Spleen (tissue), 11 donors: ENCODE results near the gene MARCHF4. TPM values are rescaled to one million over a fixed set of nuclear protein-coding genes. Genes with fewer than 3 reads are reported as not detected.

Source experiments
- DNase-seq: peaks from one replicate; pipeline ENCODE4 v3.0.0-alpha.2; 2020
- H3K27ac ChIP-seq, 8 donors: fragments of 200-600 bp; sonication (generic) in 7 of 8; 1 replicate in 4 of 8; 2 replicates in 4 of 8; pipeline versions ENCODE4 v1.5.0 to v1.8.0; 2016 to 2021; ENCODE audit warnings: inconsistent platforms in 4 of 8, mild to moderate bottlenecking in 4 of 8, moderate library complexity in 1 of 8
- H3K27me3 ChIP-seq, 7 donors: fragments of 200-600 bp; sonication (generic) in 6 of 7; replicated peaks in 1 of 7; 1 replicate in 4 of 7; 2 replicates in 3 of 7; pipeline versions ENCODE4 v1.5.0 to v1.8.0; 2016 to 2021; ENCODE audit warnings: inconsistent platforms in 3 of 7, mild to moderate bottlenecking in 1 of 7
- H3K36me3 ChIP-seq, 6 donors: fragments of 200-600 bp; sonication (generic) in 5 of 6; 1 replicate in 4 of 6; 2 replicates in 2 of 6; pipeline versions ENCODE4 v1.5.0 to v1.8.0; 2016 to 2021; ENCODE audit warnings: inconsistent platforms in 2 of 6
- H3K4me1 ChIP-seq, 6 donors: fragments of 200-600 bp; sonication (generic) in 5 of 6; 1 replicate in 3 of 6; 2 replicates in 3 of 6; pipeline versions ENCODE4 v1.5.0 to v1.8.0; 2016 to 2021; ENCODE audit warnings: inconsistent platforms in 3 of 6
- H3K4me3 ChIP-seq, 8 donors: fragments of 200-600 bp; sonication (generic) in 7 of 8; 1 replicate in 4 of 8; 2 replicates in 4 of 8; pipeline versions ENCODE4 v1.5.0 to v1.8.0; 2016 to 2021; ENCODE audit warnings: inconsistent platforms in 4 of 8, mild to moderate bottlenecking in 4 of 8, moderate library complexity in 2 of 8
- H3K9me3 ChIP-seq, 8 donors: fragments of 200-600 bp; sonication (generic) in 7 of 8; 1 replicate in 4 of 8; 2 replicates in 4 of 8; pipeline versions ENCODE4 v1.5.0 to v1.8.0; 2016 to 2021; ENCODE audit warnings: inconsistent platforms in 4 of 8
- CTCF ChIP-seq, 11 experiments: fragments of 200-600 bp in 7 of 11; fragments of 450-650 bp in 4 of 11; sonication (generic) in 4 of 11; IDR thresholded peaks in 8 of 11; conservative IDR thresholded peaks in 3 of 11; 1 replicate in 7 of 11; 2 replicates in 4 of 11; pipeline versions ENCODE4 v1.4.0 to v1.8.0; 2016 to 2021; ENCODE audit warnings: antibody characterized with exemption in 11 of 11, inconsistent platforms in 4 of 11, mild to moderate bottlenecking in 1 of 11
- POLR2A ChIP-seq, 3 donors: fragments of 450-650 bp; IDR thresholded peaks; one replicate each; pipeline ENCODE4 v1.5.1; 2017; ENCODE audit warnings: antibody characterized with exemption in 3 of 3, mild to moderate bottlenecking in 1 of 3
- POLR2AphosphoS5 ChIP-seq, 3 donors: sonication (generic); formaldehyde crosslinking; IDR thresholded peaks; one replicate each; pipeline ENCODE4 v1.5.1; 2017; ENCODE audit warnings: antibody characterized with exemption in 3 of 3
- WGBS, 5 donors: extraction: QIAGEN DNeasy Blood & Tissue Kit in 3 of 5; methylation state at CpG; one replicate each; pipeline versions ENCODE4 v1.1.5 to v1.1.7; 2013 to 2018; 5-methylcytosine and 5-hydroxymethylcytosine counted together
- intact Hi-C: fragments of 100-400 bp; cut with DNase I; formaldehyde crosslinking; loops from one replicate; pipeline ENCODE4 v1.15.0; 2023; ENCODE audit warnings: low total_unique reads
- polyA plus RNA-seq, 3 donors: library from polyadenylated mRNA; stranded (reverse); fragments of 200-250 nt; gene quantifications; one replicate each; pipeline ENCODE4 v1.2.1, GENCODE V29; 2013
- small RNA-seq, 4 donors: library from RNA; depleted of rRNA; stranded (forward); fragments of <200 nt; gene quantifications; one replicate each; pipeline ENCODE3, GENCODE V24; 2016
- total RNA-seq, 7 donors: library from RNA; depleted of rRNA in 3 of 7; stranded (reverse); fragments of >200 nt in 3 of 7; fragmentation: NEBNext Ultra II Directional in 4 of 7; extraction: Animal tissue kit (Norgen Biotek cat#: 25700) in 4 of 7; gene quantifications; one replicate each; pipeline versions ENCODE4 v1.1.0 to v1.2.1, GENCODE V29; 2016 to 2021
- donor health status: healthy with polysubstance abuse.
- donor health status: DM: no; HTN: no; CAD: no; lungs with moderate emphysema.
- donor health status: DM: no; HTN: no; CAD: no.
- donor health status: Bipolar disorder and iron deficiency.
- donor health status: healthy.
- donor health status: DM: no; HTN: no; CAD: no.
- donor health status: DM: yes; HTN: yes; CAD: no.

The MARCHF4 gene
- total and polyA plus RNA-seq, 10 donors, result not detected

DNA sequence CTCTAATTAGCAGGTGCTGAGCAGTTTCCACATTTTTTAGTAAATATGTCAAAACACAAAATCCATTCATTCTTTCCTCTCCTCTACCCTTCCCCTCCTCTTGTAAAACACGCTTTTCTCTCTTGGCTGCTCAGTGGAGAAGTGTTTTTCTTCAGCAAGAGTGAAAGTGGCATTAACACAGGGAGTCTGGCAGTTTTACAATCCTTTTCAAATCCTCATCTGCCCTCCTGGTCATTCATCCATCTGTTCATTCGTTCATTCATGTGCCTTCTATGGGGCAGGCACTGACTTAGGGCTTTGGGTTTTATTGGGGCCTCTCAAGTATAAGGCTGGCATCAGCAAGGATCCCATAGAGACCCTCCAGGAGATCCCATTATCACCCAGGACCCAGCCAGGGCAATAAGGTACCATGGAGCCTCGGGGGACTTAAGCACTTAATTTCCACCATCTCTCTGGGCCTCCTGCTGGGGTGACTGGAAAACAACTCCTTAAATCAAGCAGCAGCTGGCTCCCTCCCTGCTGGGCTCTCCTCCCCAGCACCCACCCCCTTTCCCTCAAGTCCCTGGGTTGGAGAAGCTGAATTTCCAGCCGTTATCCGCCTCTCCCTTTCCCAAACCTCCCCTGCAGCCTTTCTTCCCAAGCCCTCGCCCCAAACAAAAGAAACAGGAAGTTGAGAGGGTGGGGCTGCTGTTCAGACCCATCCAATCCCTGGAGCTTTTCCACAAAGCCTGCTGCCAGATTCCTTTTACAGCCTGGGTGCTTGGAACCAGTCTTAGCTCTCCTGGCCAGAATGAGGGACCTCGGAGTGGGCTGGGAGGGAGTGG is 32.6 kb downstream of the MARCHF4 start:
- no peaks in the 10 kb centered on the region for H3K36me3 ChIP-seq
- no peak for DNase-seq
- no peaks in the 10 kb centered on the region for H3K4me1 ChIP-seq
- intact Hi-C loops, result no loop called here
- WGBS, 5 donors, result 56 to 72% (median 62%) methylated on average over 7 of the region's 7 CpGs
- H3K4me3 ChIP-seq, result no peak overlapping the region
- TF ChIP-seq POLR2A (IDR thresholded peaks at IDR 0.05) (no peak), POLR2AphosphoS5 (IDR thresholded peaks at IDR 0.05) (no peak), CTCF (IDR thresholded peaks at IDR 0.05 in 8 of 11, conservative IDR thresholded peaks at IDR 0.05 in 3 of 11) (no peak)
- no peaks in the 10 kb centered on the region for H3K27me3 ChIP-seq
- no peaks in the 10 kb centered on the region for H3K9me3 ChIP-seq
- no peak overlapping the region for H3K27ac ChIP-seq

DNA sequence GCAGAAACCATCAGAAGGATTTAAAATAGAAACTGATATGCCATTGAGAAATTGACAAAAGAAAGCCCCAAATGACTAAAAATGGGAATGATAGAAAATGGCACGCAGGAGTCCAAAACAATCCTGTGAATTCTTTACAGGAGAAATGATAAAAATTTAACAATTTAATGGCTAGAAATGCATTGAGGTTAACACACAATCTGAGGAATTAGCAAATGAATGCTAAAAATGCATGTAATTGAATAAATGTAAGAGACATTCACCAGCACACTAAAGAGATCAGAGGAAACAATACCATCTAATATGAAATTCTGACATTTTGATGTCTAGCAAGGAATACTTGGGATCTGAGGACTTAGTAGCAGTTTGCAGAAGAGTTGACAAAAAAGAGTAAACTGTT is 37.0 kb downstream of the MARCHF4 start:
- Histone ChIP-seq H3K9me3 (no peaks in the 10 kb centered on the region), H3K27ac (no peak overlapping the region), H3K27me3 (no peaks in the 10 kb centered on the region), H3K4me1 (no peaks in the 10 kb centered on the region), H3K4me3 (no peak overlapping the region), H3K36me3 (no peaks in the 10 kb centered on the region)
- intact Hi-C loops, result no loop called here
- TF ChIP-seq CTCF (IDR thresholded peaks at IDR 0.05 in 8 of 11, conservative IDR thresholded peaks at IDR 0.05 in 3 of 11), result no peak
- WGBS, 5 donors, result 80 to 95% (median 89%) methylated on average over 1 of the region's 1 CpG
- no peak for DNase-seq

- no peak overlapping the region for H3K27ac ChIP-seq
- no peak for TF ChIP-seq POLR2A (IDR thresholded peaks at IDR 0.05)
- no peak for DNase-seq
- H3K36me3 ChIP-seq, result no peaks in the 10 kb centered on the region
- no peaks in the 10 kb centered on the region for H3K27me3 ChIP-seq
- no peaks in the 10 kb centered on the region for H3K9me3 ChIP-seq
- no peaks in the 10 kb centered on the region for H3K4me1 ChIP-seq
- H3K4me3 ChIP-seq, result no peak overlapping the region
- intact Hi-C loops, result no loop called here
- 84 to 92% (median 89%) methylated on average over 5 of the region's 5 CpGs for WGBS, 5 donors
Observed at GRCh38 chr2:216328347-216328746, 43.9 kb downstream of the MARCHF4 start.

DNA sequence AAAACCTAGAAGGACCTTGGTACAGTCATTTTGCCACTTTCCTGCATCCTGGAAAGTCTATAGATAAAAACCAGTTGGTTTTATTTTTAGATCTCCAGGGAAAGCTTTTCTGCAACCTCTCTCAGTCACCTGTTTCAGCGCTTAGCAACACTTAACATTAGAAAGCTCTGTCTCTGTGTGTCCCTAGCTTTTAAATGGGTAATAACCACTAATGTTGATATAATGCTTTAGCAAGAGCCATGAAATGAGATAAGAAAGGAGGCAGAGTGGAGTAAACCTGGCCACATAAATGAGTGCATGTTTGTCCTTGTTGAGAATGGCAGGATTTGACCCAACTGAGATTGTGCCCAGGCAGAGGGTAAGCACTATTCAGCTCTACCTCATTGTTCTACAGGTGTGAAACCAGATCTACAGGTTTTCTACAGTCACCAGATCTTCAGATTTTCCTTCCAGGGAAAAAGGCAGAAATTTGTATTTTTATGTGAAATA is 44.8 kb downstream of the MARCHF4 start:
- intact Hi-C loops, result no loop called here
- Histone ChIP-seq H3K27ac (no peak overlapping the region), H3K27me3 (peaks cover 0 to 4% (median 0%) of the 10 kb centered on the region in 7 donors), H3K4me3 (no peak overlapping the region), H3K36me3 (no peaks in the 10 kb centered on the region), H3K4me1 (no peaks in the 10 kb centered on the region), H3K9me3 (no peaks in the 10 kb centered on the region)
- WGBS, 5 donors, result 76 to 88% (median 85%) methylated on average over 1 of the region's 1 CpG
- no peak for DNase-seq
- TF ChIP-seq POLR2AphosphoS5 (IDR thresholded peaks at IDR 0.05), result no peak
- no peak for TF ChIP-seq POLR2A (IDR thresholded peaks at IDR 0.05)
- no peak for TF ChIP-seq CTCF (IDR thresholded peaks at IDR 0.05 in 8 of 11, conservative IDR thresholded peaks at IDR 0.05 in 3 of 11)

Small RNAs within 50 kb of the gene (small RNA-seq; reads per million reads assigned to genes)
- gene RF00019, result 0 reads per million in 4 donors

Other genes with a start within 250 kb of the MARCHF4 start
- gene SMARCAL1, start 40.0 kb upstream of the MARCHF4 start, total RNA-seq, result 10 to 100 TPM; 21.9 to 34.9 (median 25.4) TPM
- 10 to 100 TPM in 1 of 3 donors, 1 to 10 TPM in 2; 7.3 to 10.4 (median 7.9) TPM for gene SMARCAL1, start 40.0 kb upstream of the MARCHF4 start, polyA plus RNA-seq
- gene RPL37A, start 126.4 kb upstream of the MARCHF4 start, total RNA-seq, result 1,000 to 10,000 TPM in 4 of 7 donors, 100 to 1,000 TPM in 3; 688 to 2,288 (median 1,633) TPM
- gene RPL37A, start 126.4 kb upstream of the MARCHF4 start, polyA plus RNA-seq, result 1,000 to 10,000 TPM; 5,553 to 9,110 (median 7,989) TPM